ENCODE measurements around the gene PON1.

The PON1 gene

DNA sequence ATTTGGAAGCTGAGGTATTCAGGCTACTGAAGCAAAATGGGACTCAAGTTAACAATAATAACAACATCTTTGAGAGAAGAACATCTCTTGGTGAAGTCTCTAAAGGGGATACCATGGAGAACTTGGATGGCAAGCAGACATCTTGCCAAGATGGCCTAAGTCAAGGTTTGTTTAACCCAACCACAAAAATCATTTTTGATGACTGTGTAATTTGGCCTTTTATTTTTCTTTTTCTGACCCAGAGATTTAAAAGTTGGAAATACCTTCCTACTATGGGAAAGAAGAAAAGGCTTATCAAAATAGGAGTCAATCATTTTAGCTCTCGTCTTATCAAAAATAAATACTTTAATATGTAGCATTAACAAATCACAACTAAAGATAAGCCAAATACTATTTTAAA lies 72.4 kb downstream of the PON1 start:
- DNase-seq: no peak

DNA sequence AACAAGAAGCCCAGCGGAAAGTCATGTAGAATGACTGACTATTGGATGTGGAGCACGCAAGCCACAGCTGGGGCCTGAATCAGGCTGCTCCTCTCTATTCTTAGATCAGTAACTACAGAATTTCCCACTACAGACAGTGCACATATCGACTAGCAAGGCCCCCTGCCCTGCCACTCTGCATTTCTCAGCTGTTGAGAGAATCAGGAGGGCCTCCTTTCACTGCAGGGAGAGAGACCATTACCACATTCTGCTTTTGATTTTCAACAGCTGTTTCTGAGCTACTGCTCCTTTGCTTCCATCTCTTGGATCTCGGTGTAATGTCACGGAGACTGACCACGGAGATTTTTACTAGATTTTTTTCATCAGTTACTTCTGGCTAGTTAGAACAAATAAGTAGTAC lies 73.8 kb downstream of the PON1 start:
- no peak for DNase-seq
